Subcutaneous abdominal adipose tissue (tissue), 5 donors: Measurements from ENCODE around the gene HMGXB3.

Experiments
- H3K27ac ChIP-seq: one replicate; pipeline ENCODE4 v1.7.0; 2013; ENCODE audit warnings: low read depth, mild to moderate bottlenecking, inconsistent platforms, low read length, moderate library complexity
- H3K27me3 ChIP-seq, 5 donors: one replicate each; pipeline ENCODE4 v1.7.0; 2013; ENCODE audit warnings: low read length in 5 of 5, inconsistent platforms in 1 of 5; ENCODE audit not compliant: control insufficient read depth in 5 of 5, insufficient read depth in 4 of 5
- H3K36me3 ChIP-seq, 5 donors: one replicate each; pipeline ENCODE4 v1.7.0; 2013; ENCODE audit warnings: low read length in 5 of 5; ENCODE audit not compliant: control insufficient read depth in 5 of 5, insufficient read depth in 5 of 5
- H3K4me1 ChIP-seq, 5 donors: one replicate each; pipeline ENCODE4 v1.7.0; 2013; ENCODE audit warnings: low read length in 5 of 5, mild to moderate bottlenecking in 3 of 5, moderate library complexity in 1 of 5; ENCODE audit not compliant: control insufficient read depth in 5 of 5, insufficient read depth in 5 of 5
- H3K4me3 ChIP-seq, 5 donors: one replicate each; pipeline ENCODE4 v1.7.0; 2013; ENCODE audit warnings: low read length in 5 of 5, low read depth in 1 of 5
- H3K9ac ChIP-seq, 5 donors: one replicate each; pipeline ENCODE4 v1.7.0; 2013; ENCODE audit warnings: low read length in 5 of 5, mild to moderate bottlenecking in 4 of 5, moderate library complexity in 3 of 5
- H3K9me3 ChIP-seq, 5 donors: one replicate each; pipeline ENCODE4 v1.7.0; 2013; ENCODE audit warnings: low read length in 5 of 5; ENCODE audit not compliant: control insufficient read depth in 5 of 5
- donor health status: healthy.
- donor health status: healthy.
- donor health status: healthy.
- donor health status: healthy.
- donor health status: healthy.

The HMGXB3 gene

DNA sequence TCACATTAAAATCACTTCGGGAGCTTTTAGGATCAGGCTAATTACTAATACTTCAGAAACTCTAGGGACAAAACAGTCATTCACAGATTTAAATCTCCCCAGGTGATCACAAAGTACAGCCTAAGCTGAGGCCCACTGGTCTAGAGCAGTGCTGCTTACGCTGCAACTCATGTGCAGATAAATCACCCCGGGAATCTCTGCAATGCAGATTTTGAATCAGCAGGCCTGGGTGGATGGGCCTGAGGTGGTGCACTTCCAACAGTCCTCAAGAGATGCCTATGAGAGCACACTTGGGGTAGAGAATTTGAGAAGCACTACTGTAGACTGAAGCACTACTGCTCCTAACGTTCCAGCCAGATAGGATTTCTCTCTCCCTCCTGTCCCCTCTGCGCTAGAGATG, 57.5 kb downstream of the HMGXB3 start:
- peak overlapping the region; percentile 48 for H3K27ac ChIP-seq
- no peak overlapping the region for H3K9ac ChIP-seq

DNA sequence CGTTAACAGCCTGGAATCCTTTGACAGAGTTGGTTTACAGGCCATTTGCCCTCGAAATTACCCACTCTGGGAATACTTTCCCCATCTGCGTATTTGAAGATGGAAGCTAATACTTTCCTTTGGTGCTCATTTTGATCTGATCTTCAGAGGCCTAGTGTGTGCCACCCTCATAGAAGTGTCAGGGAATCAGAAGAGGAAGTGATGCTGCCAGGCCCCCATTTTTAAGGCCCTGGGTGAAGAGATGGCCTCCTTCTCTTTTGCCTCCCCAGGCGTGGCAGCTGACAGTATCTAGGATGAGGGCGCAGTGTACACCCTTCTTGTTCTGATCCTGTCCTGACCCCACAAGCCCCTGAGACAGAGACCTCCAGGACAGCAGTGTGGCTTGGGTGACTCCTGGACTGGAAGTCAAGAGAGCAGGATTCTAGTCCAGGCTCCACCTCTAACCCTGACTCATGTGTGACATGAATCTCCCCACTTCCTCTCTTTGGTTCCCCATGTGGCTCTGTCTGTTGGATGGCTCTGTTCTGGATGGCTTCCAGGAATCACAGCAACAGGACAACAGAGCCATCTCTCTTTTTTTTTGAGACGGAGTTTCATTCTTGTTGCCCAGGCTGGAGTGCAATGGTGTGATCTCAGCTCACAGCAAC, 58.1 kb downstream of the HMGXB3 start:
- no peak overlapping the region for H3K4me3 ChIP-seq
- no peaks in the 10 kb centered on the region for H3K9me3 ChIP-seq
- no peak overlapping the region for H3K9ac ChIP-seq
- peaks cover 0 to 59% (median 22%) of the 10 kb centered on the region in 5 donors for H3K36me3 ChIP-seq
- peaks cover 1 to 38% (median 10%) of the 10 kb centered on the region in 5 donors for H3K4me1 ChIP-seq
- H3K27me3 ChIP-seq, result no peaks in the 10 kb centered on the region
- peak overlapping the region; percentile 48 for H3K27ac ChIP-seq

More for the DNA sequence above, 57.5 kb downstream of the HMGXB3 start:
- H3K4me3 ChIP-seq, result no peak overlapping the region
- peaks cover 1 to 38% (median 9%) of the 10 kb centered on the region in 5 donors for H3K4me1 ChIP-seq
- peaks cover 0 to 65% (median 28%) of the 10 kb centered on the region in 5 donors for H3K36me3 ChIP-seq
- no peaks in the 10 kb centered on the region for H3K9me3 ChIP-seq
- H3K27me3 ChIP-seq, result no peaks in the 10 kb centered on the region

DNA sequence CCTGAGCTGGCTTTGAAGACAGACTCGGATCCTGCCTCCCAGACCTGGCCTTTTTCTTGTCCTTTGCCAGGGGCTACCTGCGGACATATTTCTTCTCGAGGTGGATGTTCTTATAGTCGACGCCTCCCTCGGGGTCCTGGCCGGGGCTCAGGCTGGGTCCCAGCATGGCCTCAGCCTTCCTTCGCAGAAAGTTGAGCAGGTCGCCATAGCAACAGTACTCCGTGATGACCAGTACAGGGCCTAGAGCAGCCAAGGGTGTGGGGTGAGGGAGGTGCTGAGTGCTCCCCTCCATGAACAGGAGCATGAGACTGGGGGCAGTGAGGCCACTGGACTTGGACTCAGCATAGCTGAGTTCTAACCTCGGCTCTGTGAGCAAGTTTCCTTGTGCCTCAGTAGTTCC, 59.1 kb downstream of the HMGXB3 start:
- Histone ChIP-seq H3K36me3 (peaks cover 0 to 49% (median 12%) of the 10 kb centered on the region in 5 donors), H3K4me1 (peaks cover 1 to 38% (median 16%) of the 10 kb centered on the region in 5 donors), H3K4me3 (no peak overlapping the region)

DNA sequence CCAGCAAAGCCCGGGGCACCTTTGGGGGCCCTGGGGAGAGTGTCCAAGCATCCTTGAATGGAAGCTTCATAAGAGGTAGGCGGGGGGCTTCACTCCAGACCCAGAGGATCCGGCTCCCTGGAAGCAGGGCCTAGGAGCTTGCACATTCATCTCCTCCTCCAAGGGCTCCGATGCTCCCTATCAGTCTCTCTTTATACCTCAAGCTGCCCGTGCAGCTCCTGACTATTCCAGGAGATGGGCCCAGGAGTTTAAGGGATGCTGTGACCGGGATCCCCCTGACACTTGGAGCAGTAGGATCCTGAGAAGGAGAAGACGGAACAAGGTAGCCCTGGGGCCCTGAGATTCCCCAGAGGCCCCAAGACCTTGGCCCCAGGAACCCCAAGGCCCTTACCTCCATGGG, 59.9 kb downstream of the HMGXB3 start:
- no peak overlapping the region for H3K9ac ChIP-seq
- peaks cover 0 to 41% (median 7%) of the 10 kb centered on the region in 5 donors for H3K36me3 ChIP-seq
- no peak overlapping the region for H3K4me3 ChIP-seq
- H3K27me3 ChIP-seq, result no peaks in the 10 kb centered on the region
- no peaks in the 10 kb centered on the region for H3K9me3 ChIP-seq
- H3K4me1 ChIP-seq, result peaks cover 0 to 45% (median 23%) of the 10 kb centered on the region in 5 donors
- no peak overlapping the region for H3K27ac ChIP-seq

More for the DNA sequence above, 59.1 kb downstream of the HMGXB3 start:
- no peak overlapping the region for H3K9ac ChIP-seq
- H3K9me3 ChIP-seq, result no peaks in the 10 kb centered on the region
- no peaks in the 10 kb centered on the region for H3K27me3 ChIP-seq
- no peak overlapping the region for H3K27ac ChIP-seq

DNA sequence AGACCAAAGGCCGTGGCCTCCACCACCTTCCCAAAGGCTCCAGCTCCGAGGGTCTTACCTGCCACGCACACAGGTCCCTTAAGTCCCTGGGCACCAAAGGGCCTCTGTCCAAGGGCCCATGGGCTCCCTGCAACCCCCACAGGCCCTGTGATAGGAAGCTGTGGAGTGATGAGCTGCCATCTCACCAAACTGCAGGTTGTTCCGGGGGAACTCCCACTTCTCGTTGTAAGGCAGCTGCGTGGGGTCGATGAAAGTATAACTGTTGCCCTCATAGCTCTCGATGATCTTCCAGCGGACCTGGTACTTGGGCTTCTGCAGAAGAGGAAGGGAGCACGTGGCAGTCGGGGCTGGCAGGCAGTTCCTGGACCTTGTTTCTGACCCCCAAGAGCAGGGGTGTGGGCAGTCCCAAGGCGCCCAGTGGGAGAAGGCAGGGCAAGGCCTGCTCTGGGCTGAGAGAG, 61.0 kb downstream of the HMGXB3 start:
- H3K4me1 ChIP-seq, result peaks cover 0 to 55% (median 31%) of the 10 kb centered on the region in 5 donors
- peaks cover 0 to 7% (median 0%) of the 10 kb centered on the region in 5 donors for H3K27me3 ChIP-seq

DNA sequence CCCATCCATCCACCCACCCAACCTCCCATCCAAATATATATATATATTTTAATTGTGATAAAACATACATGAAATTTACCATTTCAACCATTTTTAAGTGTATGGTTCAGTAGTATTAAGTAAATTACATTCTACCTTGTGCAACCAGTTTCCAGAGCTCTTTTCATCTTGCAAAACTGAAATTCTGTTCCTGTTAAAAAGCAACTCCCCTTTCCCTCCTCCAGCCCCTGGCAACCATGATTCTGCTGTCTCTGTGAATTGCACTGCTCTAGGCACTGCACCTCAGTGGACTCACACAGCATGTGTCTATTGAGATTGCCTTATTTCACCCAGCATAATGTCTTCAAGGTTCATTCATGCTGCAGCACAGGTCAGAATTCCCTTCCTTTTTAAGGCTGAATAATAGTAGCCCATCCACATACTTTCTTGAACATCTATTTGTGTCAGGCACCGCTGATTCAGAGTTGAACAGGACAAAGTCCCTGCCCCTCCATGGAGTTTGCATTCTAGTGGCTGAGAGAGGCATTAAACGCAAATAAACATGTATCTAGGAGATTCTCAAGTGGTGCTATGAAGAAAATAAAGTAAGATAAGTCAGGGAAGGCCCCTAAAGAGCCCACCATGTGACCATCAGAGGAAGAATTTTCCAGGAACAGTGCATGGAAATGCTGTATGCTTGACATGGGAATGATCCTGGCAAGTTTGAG, 61.8 kb downstream of the HMGXB3 start:
- Histone ChIP-seq H3K9ac (no peak overlapping the region), H3K36me3 (peaks cover 0 to 22% (median 0%) of the 10 kb centered on the region in 5 donors), H3K9me3 (no peaks in the 10 kb centered on the region), H3K27ac (no peak overlapping the region), H3K4me1 (peaks cover 0 to 62% (median 32%) of the 10 kb centered on the region in 5 donors), H3K4me3 (no peak overlapping the region), H3K27me3 (peaks cover 0 to 7% (median 0%) of the 10 kb centered on the region in 5 donors)

More for the DNA sequence above, 61.0 kb downstream of the HMGXB3 start:
- Histone ChIP-seq H3K9ac (no peak overlapping the region), H3K4me3 (no peak overlapping the region), H3K36me3 (peaks cover 0 to 30% (median 0%) of the 10 kb centered on the region in 5 donors), H3K9me3 (no peaks in the 10 kb centered on the region), H3K27ac (no peak overlapping the region)

DNA sequence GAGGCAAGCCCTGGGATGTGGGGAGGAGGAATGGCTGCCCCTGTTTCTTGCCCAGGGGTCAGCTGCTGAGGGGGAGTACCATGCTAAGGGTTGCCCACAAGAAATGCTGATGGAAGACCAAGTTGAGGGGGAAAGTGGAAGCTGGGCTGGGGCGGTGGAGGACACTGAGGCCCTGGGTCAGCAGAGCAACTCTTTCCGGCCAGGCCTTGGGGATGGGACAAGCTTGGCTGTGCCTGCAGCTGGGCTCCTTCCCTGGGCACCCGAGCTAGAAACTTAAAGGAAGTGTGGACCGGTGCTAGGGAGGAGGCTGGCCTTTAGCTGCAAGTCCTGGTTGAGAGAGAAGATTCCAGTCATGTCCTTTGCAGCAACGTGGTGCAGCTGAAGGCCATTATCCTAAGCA, 63.1 kb downstream of the HMGXB3 start:
- Histone ChIP-seq H3K27ac (no peak overlapping the region), H3K9me3 (no peaks in the 10 kb centered on the region), H3K4me3 (no peak overlapping the region), H3K36me3 (peaks cover 0 to 28% (median 0%) of the 10 kb centered on the region in 5 donors), H3K9ac (no peak overlapping the region), H3K27me3 (peaks cover 0 to 7% (median 0%) of the 10 kb centered on the region in 5 donors), H3K4me1 (peaks cover 0 to 66% (median 39%) of the 10 kb centered on the region in 5 donors)

DNA sequence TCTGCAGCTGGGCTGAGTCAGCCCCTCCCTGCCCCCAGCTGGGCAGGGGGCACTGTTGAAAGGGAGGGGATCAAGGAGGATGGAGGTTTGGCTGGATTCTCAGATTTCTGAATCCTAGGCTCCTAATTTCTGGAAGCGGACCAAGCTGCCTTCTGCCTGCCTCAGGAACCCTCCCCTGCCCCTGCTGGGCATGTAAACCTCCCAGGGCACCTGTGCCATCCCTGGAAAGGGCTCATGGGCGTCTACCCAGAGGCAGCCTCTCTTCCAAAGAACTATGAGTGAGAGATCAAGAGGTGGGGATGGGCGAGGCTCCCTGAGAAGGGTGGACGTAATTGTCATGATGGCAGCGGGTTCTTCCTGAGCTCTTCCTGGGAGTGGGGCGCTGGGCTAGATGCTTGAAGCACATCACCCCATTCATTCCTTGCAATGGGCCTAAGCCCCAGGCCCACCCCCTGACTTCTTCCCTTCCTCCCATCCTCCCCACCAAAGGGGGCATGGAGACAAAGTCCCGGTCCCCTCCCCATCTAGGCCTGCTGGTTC, 64.2 kb downstream of the HMGXB3 start:
- Histone ChIP-seq H3K9ac (no peak overlapping the region), H3K4me1 (peaks cover 0 to 69% (median 35%) of the 10 kb centered on the region in 5 donors), H3K27me3 (peaks cover 0 to 7% (median 0%) of the 10 kb centered on the region in 5 donors), H3K9me3 (no peaks in the 10 kb centered on the region), H3K27ac (no peak overlapping the region), H3K36me3 (peaks cover 0 to 27% (median under 1%) of the 10 kb centered on the region in 5 donors), H3K4me3 (no peak overlapping the region)

DNA sequence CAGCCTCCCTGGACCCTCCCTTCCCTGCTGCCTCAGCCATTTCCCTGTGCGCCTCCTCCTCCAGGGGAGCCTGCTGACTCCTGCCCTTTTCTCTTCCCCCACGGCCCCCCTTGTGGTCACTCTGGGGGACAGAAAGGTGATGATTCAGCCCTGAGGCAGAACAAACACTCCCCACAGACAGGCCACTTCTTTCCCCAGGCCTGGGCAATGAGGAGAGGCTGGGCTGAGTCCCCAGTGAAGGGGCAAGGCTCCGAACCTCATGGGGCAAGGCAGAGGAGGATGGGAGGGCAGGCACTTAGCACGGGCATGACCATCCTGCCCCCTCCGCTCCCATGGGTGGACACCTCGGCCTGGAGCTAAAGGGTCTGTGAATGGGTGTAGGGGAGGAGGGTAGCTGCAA, 64.8 kb downstream of the HMGXB3 start:
- Histone ChIP-seq H3K4me3 (no peak overlapping the region), H3K4me1 (peaks cover 0 to 69% (median 35%) of the 10 kb centered on the region in 5 donors), H3K27me3 (peaks cover 0 to 7% (median 0%) of the 10 kb centered on the region in 5 donors), H3K9ac (no peak overlapping the region), H3K36me3 (peaks cover 0 to 30% (median 3%) of the 10 kb centered on the region in 5 donors), H3K27ac (no peak overlapping the region), H3K9me3 (no peaks in the 10 kb centered on the region)

DNA sequence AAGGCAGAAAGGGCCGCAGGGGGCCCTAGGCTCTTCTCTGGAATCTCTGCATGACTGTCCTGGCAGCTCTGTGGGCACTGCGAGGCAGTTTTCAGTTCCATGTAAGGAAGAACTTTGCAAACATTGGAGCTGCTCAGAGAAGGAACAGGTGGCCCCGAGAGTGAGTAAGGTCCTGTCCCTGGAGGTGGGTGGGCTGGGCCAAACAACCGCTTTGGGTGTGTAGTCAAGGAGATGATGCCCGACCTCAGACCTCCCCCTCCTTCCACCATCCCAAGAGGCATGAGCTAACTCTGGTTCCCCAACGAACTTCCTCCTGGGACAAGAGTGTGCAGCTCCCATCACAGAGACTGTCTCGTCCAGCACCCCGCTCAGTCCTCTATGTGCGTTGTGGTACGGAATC, 65.3 kb downstream of the HMGXB3 start:
- H3K27ac ChIP-seq, result no peak overlapping the region
- no peaks in the 10 kb centered on the region for H3K9me3 ChIP-seq
- no peak overlapping the region for H3K9ac ChIP-seq
- peaks cover 0 to 69% (median 35%) of the 10 kb centered on the region in 5 donors for H3K4me1 ChIP-seq
- peaks cover 0 to 28% (median 3%) of the 10 kb centered on the region in 5 donors for H3K36me3 ChIP-seq
- H3K4me3 ChIP-seq, result no peak overlapping the region
- peaks cover 0 to 7% (median 0%) of the 10 kb centered on the region in 5 donors for H3K27me3 ChIP-seq
